GM21786 (cell line): ENCODE results near the gene PRODH.
"Not testable (repeated sequence)": the region's sequence is repeated elsewhere in the genome, so short reads cannot be mapped to it uniquely, and the experiment has no call there.

Experiments
- ATAC-seq: cut with Tn5 transposase; IDR thresholded peaks from one replicate; pipeline ENCODE4 v1.9.1; 2021; ENCODE audit not compliant: unreplicated experiment

PRODH gene

GRCh38 chr22:18912264-18912946, 23.7 kb downstream of the PRODH start:
- not testable (repeated sequence) for ATAC-seq

- not testable (repeated sequence) for ATAC-seq
Observed at GRCh38 chr22:18911535-18911934, 24.6 kb downstream of the PRODH start.

GRCh38 chr22:18909556-18909955, 26.5 kb downstream of the PRODH start:
- ATAC-seq, result no peak

- ATAC-seq, result no peak
Observed at GRCh38 chr22:18906896-18907295, 29.2 kb downstream of the PRODH start.

- ATAC-seq, result peak; percentile 24
Observed at GRCh38 chr22:18906410-18906745, 29.7 kb downstream of the PRODH start.

GRCh38 chr22:18905540-18906409, 30.3 kb downstream of the PRODH start, which contains the start of gene DGCR6:
DGCR6 (plus strand) TSS chr22:18906320; CDS start chr22:18906375, 55 bp downstream.
- ATAC-seq, result peak; percentile 73

- not testable (repeated sequence) for ATAC-seq
Observed at GRCh38 chr22:18896037-18896657, 39.9 kb downstream of the PRODH start.

GRCh38 chr22:18893775-18894174, 42.3 kb downstream of the PRODH start:
- ATAC-seq, result not testable (repeated sequence)

GRCh38 chr22:18890510-18891192, 45.4 kb downstream of the PRODH start:
- ATAC-seq, result not testable (repeated sequence)

GRCh38 chr22:18888115-18888514, 48.0 kb downstream of the PRODH start:
- ATAC-seq, result no peak

- not testable (repeated sequence) for ATAC-seq
Observed at GRCh38 chr22:18884465-18884864, 51.6 kb downstream of the PRODH start.

GRCh38 chr22:18881260-18881659, 54.8 kb downstream of the PRODH start:
- ATAC-seq, result not testable (repeated sequence)
